GM12801 (cell line): ENCODE data around the gene SLC9B1.

Experiments used
- TF ChIP-seq, protein P1 (sequence below): IDR thresholded peaks from one replicate; pipeline ENCODE4 v1.5.1; 2011; ENCODE audit warnings: control low read depth; ENCODE audit not compliant: insufficient read length; ENCODE audit errors: extremely low read depth

The SLC9B1 gene

DNA sequence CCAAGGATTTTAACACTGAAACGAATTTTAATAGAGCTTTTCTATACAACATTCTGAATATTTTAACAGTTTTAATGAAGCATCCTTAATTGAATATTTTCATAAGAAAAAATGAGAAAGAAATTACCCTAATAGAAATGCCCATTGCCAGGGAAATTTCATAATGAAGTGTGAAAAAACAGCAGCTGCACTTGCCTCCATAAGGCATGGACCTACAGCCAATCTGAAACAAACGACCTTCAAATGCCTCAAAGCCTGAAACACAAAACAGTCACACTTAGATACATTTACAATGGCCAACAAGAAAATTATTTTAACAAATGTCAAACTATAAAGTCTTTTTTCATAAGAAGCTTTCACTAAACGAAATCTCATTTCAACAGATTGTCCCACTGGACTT, 74.4 kb downstream of the SLC9B1 start:
- TF ChIP-seq, protein P1, sequence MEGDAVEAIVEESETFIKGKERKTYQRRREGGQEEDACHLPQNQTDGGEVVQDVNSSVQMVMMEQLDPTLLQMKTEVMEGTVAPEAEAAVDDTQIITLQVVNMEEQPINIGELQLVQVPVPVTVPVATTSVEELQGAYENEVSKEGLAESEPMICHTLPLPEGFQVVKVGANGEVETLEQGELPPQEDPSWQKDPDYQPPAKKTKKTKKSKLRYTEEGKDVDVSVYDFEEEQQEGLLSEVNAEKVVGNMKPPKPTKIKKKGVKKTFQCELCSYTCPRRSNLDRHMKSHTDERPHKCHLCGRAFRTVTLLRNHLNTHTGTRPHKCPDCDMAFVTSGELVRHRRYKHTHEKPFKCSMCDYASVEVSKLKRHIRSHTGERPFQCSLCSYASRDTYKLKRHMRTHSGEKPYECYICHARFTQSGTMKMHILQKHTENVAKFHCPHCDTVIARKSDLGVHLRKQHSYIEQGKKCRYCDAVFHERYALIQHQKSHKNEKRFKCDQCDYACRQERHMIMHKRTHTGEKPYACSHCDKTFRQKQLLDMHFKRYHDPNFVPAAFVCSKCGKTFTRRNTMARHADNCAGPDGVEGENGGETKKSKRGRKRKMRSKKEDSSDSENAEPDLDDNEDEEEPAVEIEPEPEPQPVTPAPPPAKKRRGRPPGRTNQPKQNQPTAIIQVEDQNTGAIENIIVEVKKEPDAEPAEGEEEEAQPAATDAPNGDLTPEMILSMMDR, result no peak

DNA sequence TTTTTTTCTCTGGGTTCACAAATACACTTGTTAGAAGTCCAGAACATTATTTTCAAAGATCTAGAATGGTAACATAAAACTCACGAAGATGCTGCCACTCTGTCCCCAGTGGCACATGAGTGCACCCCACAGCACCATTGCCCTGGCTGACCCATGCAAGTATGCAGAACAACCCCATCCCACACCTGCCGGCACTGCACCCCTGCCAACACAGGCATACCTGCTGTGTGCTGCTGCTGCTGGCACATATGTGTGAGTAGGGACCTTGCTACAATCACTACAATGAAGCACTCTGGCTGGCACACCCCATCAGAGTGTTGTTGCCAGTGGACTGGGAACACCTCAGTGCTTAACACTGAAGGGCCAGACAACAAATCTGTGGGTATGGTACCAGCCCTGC, 83.8 kb downstream of the SLC9B1 start:
- TF ChIP-seq, protein P1, result no peak

DNA sequence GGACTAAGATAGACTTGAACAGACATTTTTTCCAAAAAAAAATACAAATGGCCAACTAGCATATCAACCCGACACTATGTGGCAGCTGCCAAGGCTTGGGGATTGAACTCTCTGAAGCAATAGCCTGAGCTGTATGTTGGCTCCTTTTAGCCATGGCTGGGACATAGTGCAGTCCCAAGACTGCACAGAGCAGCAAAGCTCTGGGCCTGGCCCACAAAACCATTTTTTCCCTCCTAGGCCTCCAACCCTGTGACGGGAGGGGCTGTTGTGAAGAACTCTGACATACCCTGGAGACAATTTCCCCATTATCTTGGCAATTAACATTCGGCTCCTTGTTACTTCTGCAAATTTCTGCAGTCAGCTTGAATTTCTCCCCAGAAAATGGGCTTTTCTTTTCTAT, 100.6 kb downstream of the SLC9B1 start:
- TF ChIP-seq, protein P1, result no peak

DNA sequence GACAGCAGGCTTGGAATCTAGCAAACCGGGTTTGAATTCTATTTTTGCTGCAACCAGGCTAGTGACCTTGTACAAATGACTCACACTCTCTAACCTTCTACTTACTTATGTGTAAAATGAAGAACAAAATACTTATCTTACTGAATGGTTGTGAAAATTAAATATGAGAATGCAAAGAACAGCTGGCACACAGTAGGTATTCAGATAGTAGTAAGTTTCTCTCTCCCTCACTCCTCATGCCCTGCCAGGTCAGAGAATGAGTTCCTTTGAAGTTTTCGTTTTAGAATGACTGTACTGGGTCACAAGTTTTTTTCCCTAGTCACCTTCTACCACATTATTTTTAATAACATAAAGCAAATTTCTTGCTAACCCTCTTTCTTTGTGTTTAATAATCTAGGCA, 117.7 kb downstream of the SLC9B1 start:
- TF ChIP-seq, protein P1, result no peak

DNA sequence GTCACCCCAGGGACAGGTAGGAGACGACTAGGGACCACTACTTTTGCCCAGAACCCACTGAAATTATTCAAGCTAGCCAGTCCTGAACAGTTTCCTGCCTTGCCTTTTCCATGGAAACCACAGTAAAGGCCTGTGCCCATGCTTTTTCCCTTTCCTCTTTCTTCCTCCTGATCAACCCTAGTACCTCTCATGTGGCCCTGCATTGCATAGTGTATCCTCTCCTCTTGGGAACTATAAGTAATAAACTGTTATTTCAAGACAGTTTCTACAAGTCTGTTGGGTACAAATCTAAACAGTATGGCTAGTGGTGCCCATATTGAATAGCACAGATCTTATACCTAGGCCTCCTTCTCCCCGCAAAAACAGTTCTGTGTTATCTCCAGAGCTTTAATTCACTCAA, 136.2 kb downstream of the SLC9B1 start:
- TF ChIP-seq, protein P1, result no peak

DNA sequence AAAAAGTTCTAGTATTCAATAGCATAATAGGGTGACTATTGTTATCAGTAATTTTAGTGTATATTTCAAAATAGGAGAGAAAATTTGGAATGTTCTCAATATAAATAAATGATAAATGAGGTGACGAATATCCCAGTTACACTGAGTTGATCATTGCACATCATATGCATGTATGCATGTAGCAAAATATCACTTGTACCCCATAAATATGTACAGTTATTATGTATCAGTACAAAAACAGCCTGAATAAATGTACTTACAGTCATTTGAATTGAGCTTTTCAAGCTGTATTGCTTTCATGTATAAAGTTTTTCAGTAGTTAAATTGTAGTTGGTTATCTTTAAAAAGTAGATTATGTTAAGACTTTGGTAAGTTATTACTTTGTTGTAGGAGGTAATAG, 138.2 kb downstream of the SLC9B1 start:
- TF ChIP-seq, protein P1, result no peak

DNA sequence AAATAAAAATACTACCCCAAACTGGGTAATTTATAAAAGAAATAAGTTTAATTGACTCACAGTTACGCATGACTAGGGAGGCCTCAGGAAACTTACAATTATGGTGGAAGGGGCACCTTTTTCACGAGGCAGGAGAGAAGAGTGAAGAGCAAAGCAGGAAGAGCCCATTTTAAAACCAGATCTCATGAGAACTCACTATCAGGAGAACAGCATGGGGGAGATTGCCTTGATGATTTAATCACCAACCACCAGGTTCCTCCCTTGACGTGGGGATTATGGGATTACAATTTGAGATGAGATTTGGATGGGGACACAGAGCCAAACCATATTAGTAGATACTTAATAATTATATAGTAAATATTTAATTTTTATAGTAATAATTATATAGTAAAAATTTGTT, 140.6 kb downstream of the SLC9B1 start:
- TF ChIP-seq, protein P1, result no peak

DNA sequence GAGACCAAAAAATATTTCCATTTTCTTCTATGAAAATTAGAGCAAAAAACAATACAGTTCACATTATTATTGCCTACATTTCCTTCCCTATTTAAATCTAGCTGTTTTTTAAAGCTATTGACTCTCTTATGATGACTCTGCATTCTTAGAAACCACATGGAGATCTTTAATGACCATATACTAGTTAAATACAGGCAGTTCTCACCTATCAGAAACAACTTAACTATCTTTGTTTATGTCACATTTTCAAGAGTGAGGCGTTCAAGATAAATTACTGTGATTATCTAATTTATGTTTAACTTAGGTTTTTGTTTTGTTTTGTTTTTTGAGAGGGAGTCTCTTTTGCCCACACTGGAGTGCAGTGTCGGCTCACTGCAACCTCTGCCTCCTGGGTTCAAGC, 147.7 kb downstream of the SLC9B1 start:
- TF ChIP-seq, protein P1, result no peak
